ENCODE results near the gene CEBPG.

CEBPG gene

DNA sequence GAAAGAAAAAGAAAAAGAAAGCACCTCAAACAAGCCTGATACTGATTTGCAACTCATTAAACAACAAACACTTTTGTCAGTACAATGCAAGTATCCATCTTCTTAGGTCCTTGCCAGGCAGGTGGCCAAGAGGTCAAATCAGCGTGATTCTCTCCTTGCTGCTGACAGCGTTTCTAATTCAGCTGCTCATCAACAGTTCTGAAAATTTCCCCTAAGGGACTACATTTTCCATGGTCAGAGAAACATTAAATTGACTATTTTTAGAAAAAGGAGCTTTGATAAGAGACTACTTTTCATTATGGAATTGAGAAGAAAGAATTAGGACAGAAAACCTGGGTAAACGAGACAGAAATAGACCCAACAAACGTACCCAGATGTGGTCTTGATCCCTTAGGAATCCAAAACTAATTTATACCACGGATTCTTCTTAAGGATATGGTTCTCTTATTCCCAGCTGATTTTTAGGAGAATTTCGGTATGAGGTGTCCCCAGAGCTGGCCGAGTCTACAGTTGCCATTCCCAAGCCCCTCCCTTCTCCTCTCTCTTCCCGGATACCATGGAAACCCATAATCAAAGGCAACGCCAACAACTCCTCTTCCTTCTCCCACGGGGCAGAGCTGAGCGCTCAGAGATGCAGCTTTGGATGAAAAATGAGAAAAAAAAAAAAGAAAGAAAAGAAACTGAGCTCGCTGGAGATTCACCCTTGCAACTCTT is 29.5 kb upstream of the CEBPG start:
- H3K4me3 ChIP-seq (ENCODE audit: low read depth, low read length): no peak overlapping the region
- TF ChIP-seq, protein P1, sequence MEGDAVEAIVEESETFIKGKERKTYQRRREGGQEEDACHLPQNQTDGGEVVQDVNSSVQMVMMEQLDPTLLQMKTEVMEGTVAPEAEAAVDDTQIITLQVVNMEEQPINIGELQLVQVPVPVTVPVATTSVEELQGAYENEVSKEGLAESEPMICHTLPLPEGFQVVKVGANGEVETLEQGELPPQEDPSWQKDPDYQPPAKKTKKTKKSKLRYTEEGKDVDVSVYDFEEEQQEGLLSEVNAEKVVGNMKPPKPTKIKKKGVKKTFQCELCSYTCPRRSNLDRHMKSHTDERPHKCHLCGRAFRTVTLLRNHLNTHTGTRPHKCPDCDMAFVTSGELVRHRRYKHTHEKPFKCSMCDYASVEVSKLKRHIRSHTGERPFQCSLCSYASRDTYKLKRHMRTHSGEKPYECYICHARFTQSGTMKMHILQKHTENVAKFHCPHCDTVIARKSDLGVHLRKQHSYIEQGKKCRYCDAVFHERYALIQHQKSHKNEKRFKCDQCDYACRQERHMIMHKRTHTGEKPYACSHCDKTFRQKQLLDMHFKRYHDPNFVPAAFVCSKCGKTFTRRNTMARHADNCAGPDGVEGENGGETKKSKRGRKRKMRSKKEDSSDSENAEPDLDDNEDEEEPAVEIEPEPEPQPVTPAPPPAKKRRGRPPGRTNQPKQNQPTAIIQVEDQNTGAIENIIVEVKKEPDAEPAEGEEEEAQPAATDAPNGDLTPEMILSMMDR (IDR thresholded peaks at IDR 0.05; ENCODE audit: borderline replicate concordance, insufficient read depth, low read depth, low read length): no peak

DNA sequence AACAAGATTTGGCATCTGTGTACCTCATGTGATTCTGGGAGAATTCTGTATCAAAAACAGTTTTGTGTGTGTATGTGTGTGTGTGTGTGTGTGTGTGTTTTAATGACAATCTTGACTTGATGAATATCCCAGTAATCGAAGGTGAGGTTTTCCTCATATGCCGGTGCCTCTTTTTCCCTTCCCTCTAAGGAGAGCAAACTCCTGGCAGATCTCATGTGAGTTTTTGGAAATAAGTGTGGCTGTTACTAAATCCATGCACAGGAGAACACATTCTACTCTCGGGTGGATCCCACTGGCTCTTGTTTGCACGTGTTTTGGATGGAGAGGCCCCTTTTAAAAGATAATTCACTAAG is 29.0 kb upstream of the CEBPG start:
- TF ChIP-seq, protein P1 (IDR thresholded peaks at IDR 0.05; ENCODE audit: borderline replicate concordance, insufficient read depth, low read depth, low read length): no peak
- no peak overlapping the region for H3K4me3 ChIP-seq (ENCODE audit: low read depth, low read length)

DNA sequence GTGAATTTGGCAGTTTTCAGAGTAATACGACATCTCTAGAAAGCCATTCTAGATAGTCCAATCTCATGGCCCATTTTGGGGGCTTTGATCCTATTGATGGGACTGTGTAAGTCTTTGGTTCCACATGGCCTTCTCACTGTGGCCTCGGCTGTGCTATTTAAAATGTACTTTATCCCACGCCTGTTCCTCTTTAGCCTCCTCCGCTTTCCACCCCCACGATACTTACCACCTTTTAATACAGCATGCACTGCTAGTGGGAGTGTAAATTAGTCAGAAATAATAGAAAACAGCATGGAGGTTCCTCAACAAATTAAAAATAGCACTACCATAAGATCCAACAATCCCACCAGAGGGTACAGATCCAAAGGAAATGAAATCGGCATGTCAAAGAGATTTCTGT is 28.3 kb upstream of the CEBPG start:
- TF ChIP-seq, protein P1 (IDR thresholded peaks at IDR 0.05; ENCODE audit: borderline replicate concordance, insufficient read depth, low read depth, low read length): no peak
- no peak overlapping the region for H3K4me3 ChIP-seq (ENCODE audit: low read depth, low read length)

DNA sequence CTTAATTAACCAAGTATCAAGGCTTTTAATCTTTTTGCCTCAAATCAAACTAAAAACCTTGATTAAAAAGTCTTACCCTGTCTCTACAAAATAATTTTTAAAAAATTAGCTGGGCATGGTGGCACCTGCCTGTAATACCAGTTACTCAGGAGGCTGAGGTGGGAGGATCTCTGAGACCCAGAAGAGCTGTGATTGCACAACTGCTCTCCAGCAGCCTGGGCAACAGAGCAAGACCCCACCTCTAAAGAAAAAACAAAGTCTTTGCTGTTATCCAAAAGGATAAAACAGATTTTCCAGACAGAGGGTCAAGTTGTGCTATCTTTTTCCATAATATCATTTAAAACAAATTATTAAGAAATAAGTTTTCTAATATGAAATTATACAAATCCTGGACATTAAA is 26.8 kb upstream of the CEBPG start:
- no peak overlapping the region for H3K4me3 ChIP-seq (ENCODE audit: low read depth, low read length)
- TF ChIP-seq, protein P1 (IDR thresholded peaks at IDR 0.05; ENCODE audit: borderline replicate concordance, insufficient read depth, low read depth, low read length): no peak

DNA sequence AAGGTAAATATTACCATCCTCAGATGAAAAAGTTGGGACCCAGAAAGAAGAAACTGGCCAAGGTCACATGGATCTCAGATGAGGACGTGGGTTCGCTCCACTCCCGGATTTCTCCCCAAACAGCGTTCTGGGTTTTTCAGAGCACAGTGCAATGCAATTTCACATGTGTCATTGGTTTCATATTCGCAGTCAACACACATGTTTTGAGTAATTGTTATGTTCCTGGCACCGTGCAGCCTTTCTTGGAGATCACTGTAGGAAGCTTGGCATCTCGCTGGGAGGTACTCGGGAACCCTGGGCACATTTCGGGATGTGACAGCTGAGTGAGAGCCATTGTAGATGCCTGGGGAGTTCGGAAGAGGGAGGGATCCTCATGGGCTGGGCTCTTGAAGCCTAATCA is 26.2 kb upstream of the CEBPG start:
- TF ChIP-seq, protein P1 (IDR thresholded peaks at IDR 0.05; ENCODE audit: borderline replicate concordance, insufficient read depth, low read depth, low read length): no peak

DNA sequence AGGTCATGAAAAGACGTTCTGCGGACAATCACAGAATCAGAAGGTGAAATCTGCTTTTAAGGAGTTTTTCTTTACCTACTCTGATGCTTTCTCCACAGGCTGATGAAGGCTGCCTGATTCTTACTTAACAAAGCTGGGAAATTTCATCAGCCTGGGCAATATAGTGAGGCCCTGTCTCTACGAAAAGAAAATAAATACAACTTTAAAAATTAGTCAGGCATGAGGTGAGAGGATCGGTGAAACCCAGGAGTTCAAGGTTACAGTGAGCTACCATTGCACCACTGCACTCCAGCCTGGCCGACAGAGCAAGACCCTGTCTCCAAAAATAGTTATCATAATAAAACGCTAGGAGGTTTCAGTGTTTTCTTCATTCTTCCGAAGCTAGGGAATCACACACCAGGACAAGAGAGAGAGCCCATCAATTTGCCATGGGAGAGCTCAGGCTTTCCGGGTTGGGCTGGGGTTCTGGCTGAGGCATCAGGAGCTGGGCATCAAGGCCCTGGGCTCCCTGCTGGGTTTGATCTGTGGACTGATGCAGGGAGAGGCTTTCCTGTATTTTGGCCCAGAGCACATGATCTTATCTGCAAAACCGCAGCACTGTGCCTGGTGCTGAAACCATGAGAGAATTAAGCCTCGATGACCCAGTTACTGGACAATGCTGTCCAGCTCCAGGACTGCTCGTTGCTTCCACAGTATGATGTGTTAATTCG is 25.1 kb upstream of the CEBPG start:
- TF ChIP-seq, protein P1 (IDR thresholded peaks at IDR 0.05; ENCODE audit: borderline replicate concordance, insufficient read depth, low read depth, low read length): no peak
- no peak overlapping the region for H3K4me3 ChIP-seq (ENCODE audit: low read depth, low read length)

More for the DNA sequence above, 26.2 kb upstream of the CEBPG start:
- H3K4me3 ChIP-seq (ENCODE audit: low read depth, low read length): no peak overlapping the region
